HG02943 (cell line): ENCODE results near the gene ABCA7.

Source experiments
- ATAC-seq: cut with Tn5 transposase; IDR thresholded peaks from one replicate; pipeline ENCODE4 v1.9.1; 2021; ENCODE audit warnings: mild to moderate bottlenecking, low read depth, moderate library complexity; ENCODE audit not compliant: unreplicated experiment

Gene ABCA7

DNA sequence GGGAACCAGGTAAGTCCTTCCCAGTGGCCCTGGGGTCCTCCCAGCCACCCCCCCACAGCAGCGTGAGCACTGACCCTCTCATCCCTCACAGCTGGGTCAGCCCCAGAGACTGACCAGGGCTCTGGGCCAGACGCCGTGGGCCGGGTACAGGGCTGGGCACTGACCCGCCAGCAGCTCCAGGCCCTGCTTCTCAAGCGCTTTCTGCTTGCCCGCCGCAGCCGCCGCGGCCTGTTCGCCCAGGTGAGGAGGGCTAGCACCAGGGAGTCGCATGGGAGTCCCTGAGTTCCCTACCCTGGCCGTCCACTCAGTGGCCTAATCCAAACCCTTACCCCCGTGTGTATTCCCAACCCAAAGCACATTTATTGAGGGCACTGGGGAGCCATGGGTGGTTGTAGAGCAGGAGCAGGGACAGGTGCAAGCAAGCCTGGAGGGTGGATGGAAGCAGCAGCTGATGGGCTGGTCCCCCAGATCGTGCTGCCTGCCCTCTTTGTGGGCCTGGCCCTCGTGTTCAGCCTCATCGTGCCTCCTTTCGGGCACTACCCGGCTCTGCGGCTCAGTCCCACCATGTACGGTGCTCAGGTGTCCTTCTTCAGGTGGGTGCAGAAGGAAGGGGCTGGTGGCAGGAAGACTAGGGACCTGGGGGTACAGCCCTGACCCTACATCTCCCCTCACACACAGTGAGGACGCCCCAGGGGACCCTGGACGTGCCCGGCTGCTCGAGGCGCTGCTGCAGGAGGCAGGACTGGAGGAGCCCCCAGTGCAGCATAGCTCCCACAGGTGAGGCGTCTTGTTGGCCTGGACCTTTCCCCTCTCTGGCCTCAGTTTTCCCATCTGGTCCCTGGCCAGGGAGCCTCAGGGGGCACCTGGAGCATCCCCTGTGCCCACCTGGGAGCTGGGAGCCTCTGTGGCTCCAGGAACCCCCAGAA, 14.5 kb downstream of the ABCA7 start:
- no peak for ATAC-seq

DNA sequence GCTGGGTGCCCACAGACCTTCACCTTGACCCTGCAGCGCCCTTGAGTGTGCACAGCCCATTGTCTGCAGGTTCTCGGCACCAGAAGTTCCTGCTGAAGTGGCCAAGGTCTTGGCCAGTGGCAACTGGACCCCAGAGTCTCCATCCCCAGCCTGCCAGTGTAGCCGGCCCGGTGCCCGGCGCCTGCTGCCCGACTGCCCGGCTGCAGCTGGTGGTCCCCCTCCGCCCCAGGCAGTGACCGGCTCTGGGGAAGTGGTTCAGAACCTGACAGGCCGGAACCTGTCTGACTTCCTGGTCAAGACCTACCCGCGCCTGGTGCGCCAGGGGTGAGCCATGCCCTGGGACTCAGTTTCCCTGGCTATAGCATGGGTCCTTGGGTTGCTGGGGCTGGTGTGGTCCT, 15.1 kb downstream of the ABCA7 start:
- no peak for ATAC-seq

- ATAC-seq: no peak
Measured at GRCh38 chr19:1055886-1056620, 16.1 kb downstream of the ABCA7 start.

- no peak for ATAC-seq
Measured at GRCh38 chr19:1057176-1057855, 17.4 kb downstream of the ABCA7 start.

GRCh38 chr19:1058112-1058511, 18.2 kb downstream of the ABCA7 start:
- ATAC-seq: no peak

DNA sequence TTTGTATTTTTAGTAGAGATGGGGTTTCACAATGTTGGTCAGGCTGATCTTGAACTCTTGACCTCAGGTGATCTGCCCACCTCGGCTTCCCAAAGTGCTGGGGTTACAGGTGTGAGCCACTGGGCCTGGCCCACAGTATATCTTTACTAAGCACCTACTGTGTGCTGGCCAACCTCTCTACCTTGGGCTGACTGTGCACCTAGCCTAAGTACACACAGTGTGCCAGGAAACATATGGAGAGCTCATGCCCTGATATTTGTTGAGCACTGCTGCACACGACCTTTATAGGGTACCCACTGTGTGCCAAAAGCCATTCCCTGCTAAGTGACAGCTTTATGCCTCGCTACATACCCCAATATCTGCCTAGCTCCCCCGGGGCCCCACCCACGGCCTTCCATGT, 20.8 kb downstream of the ABCA7 start:
- no peak for ATAC-seq

DNA sequence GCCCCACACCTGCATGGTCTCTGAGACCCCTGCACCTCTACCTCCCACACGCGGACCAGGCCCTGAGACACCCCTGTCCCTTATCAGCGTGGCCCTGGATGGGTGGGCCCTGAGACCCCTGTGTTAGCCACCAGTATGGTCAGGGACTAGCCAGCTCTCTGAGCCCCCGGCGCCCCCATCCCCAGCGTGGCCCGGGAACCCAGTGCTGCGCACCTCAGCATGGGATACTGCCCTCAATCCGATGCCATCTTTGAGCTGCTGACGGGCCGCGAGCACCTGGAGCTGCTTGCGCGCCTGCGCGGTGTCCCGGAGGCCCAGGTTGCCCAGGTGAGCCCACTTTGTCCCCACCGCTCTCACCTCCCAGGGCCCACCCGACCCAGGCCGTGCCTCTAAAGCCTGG, 22.1 kb downstream of the ABCA7 start:
- ATAC-seq: no peak

DNA sequence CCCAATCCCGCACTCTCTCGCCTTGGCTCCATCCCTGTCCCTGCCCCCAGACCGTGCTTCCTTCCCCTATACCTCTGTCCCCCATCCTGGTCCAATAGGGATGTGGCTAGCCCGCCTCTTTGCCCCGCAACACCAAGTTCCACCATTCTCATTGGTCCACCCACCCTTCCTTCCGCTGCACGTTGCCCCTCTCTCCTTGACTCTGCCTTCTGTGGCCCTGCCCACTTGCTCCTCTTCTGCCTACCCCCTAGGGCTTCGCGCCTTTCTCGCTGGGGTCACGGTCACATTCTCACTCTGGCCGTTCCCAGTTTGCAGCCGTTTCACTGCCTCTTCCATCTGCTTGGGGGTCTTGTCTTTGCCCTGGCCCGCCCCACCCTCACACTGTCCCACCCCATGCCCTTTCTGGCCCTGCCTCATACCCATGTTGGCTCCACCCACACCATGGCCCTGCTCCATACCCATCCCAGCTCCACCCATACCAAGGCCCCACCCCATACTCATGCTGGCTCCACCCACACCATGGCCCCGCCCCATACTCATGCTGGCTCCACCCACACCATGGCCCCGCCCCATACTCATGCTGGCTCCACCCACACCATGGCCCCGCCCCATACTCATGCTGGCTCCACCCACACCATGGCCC, 22.6 kb downstream of the ABCA7 start:
- no peak for ATAC-seq

DNA sequence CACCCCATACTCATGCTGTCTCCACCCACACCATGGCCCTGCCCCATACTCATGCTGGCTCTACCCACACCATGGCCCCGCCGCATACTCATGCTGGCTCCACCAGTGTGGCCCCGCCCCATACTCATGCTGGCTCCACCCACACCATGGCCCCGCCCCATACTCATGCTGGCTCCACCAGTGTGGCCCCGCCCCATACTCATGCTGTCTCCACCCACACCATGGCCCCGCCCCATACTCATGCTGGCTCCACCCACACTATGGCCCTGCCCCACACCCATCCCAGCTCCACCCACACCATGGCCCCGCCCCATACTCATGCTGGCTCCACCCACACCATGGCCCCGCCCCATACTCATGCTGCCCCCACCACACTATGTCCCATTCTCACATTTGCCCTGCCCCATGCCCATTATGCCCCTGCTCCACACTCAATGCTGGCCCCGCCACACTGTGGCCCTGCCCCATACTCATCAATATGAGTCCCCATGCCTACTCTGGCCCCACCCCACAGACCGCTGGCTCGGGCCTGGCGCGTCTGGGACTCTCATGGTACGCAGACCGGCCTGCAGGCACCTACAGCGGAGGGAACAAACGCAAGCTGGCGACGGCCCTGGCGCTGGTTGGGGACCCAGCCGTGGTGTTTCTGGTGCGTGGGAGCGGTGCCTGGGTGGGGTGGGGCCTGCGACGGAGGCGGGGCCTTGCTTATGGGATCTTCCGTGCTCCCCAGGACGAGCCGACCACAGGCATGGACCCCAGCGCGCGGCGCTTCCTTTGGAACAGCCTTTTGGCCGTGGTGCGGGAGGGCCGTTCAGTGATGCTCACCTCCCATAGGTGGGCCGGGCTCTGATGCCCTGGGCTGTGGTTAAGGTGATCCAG, 23.4 kb downstream of the ABCA7 start:
- no peak for ATAC-seq

DNA sequence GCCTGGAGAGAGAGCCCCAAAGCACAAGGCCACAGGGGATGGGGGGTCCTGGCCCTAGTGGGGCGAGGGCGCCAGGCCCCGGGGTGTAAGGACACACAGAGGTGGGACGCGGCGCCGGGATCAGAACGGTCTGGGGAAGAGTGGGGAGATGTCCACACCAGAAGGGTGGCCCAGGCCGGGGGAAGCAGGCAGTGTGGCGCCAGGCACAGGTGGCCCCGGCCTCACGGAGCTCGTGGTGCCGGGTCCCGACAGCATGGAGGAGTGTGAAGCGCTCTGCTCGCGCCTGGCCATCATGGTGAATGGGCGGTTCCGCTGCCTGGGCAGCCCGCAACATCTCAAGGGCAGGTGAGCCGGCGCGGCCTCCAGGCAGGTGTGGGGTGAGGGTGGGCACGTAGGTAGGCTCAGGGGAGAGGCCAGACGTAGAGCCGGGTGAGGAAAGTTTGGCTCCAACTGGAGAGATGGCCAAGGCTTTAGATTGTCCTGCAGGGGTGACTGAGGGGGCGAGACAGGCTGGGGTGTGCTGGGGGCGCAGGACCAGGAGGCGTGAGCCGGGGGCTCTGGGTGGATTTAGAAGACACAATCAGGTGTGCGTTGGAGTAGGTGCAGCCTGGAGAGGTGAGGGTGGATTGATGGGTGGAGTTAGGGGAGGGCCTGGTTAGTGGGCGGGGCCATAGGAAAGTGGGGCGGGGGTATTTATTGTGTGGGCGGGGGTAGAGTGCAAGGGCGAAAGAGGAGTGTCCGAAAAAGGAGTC, 24.2 kb downstream of the ABCA7 start:
- ATAC-seq: no peak

GRCh38 chr19:1064661-1065605, 25.0 kb downstream of the ABCA7 start:
- no peak for ATAC-seq

DNA sequence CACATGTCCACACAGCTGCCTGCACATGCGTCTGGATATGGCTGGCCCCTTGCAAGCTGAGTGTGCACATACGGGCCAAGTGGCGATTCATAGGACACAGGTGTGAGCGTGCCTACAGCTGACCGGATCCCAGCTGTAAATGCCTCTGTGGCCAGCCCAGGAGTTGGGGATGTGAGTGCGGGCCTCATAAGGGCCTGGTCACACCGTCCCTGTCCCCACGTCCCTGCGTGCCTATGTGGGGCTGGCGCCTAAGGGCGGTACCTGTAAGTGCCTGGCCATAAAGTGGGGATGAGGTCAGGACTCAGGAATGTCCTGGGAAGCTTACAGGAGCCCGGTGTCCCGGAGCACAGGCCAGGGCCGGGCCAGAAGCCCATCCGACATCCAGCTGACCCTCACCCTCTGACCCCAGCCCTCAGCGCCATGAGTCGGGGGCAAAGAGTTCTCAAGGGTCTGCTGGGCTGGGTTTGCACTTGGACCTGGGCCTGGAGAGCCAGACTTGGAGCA, 25.8 kb downstream of the ABCA7 start:
- ATAC-seq: no peak

DNA sequence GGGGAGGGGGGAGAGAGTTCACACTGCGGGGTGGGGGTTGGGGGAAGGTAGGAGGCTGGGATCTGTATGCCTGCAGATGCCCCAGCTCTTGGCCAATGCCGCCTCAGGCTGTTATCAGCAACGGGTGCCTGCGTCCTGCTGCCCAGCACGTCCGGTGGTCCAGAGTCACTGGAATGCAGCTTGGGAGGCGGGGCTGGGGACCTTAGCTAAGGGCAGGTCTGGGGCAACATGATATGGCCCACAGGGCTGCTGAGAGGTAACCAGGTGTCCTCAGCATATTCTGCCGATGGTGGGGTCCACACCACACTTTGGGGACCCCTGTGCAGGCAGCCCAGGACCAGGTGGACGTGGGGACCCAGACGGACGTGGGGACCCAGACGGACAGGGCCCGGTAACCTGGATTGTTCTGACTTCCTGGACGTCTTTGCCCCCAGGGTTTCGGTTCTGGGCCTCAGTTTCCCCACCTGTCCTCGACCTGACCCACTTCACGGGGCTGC, 26.4 kb downstream of the ABCA7 start:
- ATAC-seq: no peak

DNA sequence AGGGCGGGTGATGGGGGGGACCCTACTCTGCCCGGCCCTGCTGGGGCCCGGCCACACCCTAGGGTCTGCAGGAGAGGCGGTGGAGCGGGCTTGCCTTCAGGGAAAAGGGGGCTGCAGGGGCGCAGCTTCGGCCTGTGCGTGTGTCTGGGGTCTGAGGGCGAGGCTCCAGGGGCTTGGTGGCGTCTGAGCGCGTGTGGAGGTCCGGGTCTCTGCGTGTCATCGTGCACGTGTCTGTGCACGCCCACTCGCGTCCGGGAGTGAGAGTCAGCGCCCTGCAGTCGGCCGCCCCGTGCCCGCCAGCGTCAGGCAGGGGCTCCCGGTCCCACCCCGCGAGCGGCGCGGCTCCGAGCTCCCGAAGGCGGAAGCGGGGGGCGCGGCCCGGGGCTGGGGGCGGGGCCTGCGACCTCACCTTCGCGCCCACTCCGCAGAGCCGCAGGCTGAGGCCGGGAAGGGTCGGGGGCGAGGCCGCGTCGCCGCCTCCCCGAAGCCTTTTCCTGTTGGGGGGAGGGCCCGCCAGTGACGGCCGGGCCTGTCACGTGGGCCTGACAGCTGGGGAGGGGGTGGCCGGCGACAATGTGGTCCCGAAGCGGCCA, 26.9 kb downstream of the ABCA7 start, which contains the start of gene ARHGAP45:
Gene ARHGAP45 (plus strand): TSS at position 420 of the 593 bp plus-strand sequence. CDS start 239 bp downstream, outside the sequence.
- ATAC-seq: no peak

DNA sequence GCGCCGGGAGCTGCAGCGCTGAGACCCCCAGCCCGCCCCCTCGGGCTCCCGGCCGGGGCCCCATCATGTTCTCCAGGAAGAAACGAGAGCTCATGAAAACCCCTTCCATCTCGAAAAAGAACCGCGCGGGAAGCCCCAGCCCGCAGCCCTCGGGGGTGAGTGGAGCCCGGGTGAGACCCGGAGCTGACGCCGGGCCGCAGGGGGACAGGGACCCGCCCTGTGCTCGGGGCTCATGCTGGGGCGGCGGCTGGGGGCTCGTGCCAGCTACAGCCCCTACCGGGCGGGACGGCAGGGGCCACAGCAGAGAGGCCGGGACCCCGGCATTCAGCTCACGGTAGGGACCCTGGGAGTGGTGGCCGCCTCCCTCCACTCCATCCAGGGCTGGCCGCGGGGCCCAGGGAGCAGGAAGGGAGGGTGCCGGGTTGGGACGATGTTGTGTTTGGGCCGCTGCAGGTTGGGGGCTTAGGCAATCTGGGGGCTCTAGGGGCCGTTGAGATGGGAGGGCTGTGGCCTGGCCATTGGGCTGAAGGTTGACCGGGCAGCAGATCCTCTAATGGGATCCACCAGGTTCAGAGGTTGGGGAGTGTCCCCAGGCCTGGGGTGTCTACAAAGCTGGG, 27.5 kb downstream of the ABCA7 start:
- no peak for ATAC-seq
